Neuronal stem cell (in vitro differentiated cells): ENCODE results near the gene STAT5B.
A peak's percentile ranks its signal among the peaks of the same experiment; 100 is the strongest.
"Not testable (repeated sequence)": the region's sequence is repeated elsewhere in the genome, so short reads cannot be mapped to it uniquely, and the experiment has no call there.

Experiments used
- DNase-seq: peaks from one replicate; pipeline ENCODE4 v3.0.0-alpha.2; 2013; ENCODE audit warnings: low spot score
- H2AFZ ChIP-seq: one replicate; pipeline ENCODE4 v1.6.1; 2013; ENCODE audit warnings: mild to moderate bottlenecking, low read length, inconsistent platforms
- H2AK5ac ChIP-seq: 2 replicates; pipeline ENCODE4 v1.6.1; 2013; ENCODE audit warnings: low read depth, mild to moderate bottlenecking, inconsistent platforms, low read length, moderate library complexity, mixed read lengths
- H2BK120ac ChIP-seq: 2 replicates; pipeline ENCODE4 v1.6.1; 2013; ENCODE audit warnings: low read depth, mild to moderate bottlenecking, inconsistent platforms, low read length, moderate library complexity, mixed read lengths
- H2BK12ac ChIP-seq: one replicate; pipeline ENCODE4 v1.6.1; 2013; ENCODE audit warnings: low read length, inconsistent platforms
- H2BK15ac ChIP-seq: 2 replicates; pipeline ENCODE4 v1.6.1; 2013; ENCODE audit warnings: mild to moderate bottlenecking, low read length, inconsistent platforms, mixed read lengths
- H2BK5ac ChIP-seq: one replicate; pipeline ENCODE4 v1.6.1; 2013; ENCODE audit warnings: inconsistent platforms, mild to moderate bottlenecking, low read length, moderate library complexity
- H3K14ac ChIP-seq: one replicate; pipeline ENCODE4 v1.6.1; 2013; ENCODE audit warnings: low read length, inconsistent platforms
- H3K18ac ChIP-seq: 2 replicates; pipeline ENCODE4 v1.6.1; 2013; ENCODE audit warnings: low read length, inconsistent platforms
- H3K23ac ChIP-seq: 2 replicates; pipeline ENCODE4 v1.6.1; 2013; ENCODE audit warnings: low read depth, mild to moderate bottlenecking, mixed read lengths, low read length, inconsistent platforms; ENCODE audit not compliant: poor library complexity
- H3K27ac ChIP-seq: replicated peaks from 3 replicates; pipeline ENCODE4 v1.5.1; 2013; ENCODE audit warnings: low read length, inconsistent platforms
- H3K27me3 ChIP-seq, 3 experiments: 2 replicates each; pipeline ENCODE4 v1.6.1; 2013; ENCODE audit warnings: low read length in 3 of 3, mild to moderate bottlenecking in 2 of 3, inconsistent platforms in 1 of 3, low read depth in 1 of 3, mixed read lengths in 1 of 3, moderate library complexity in 1 of 3; ENCODE audit not compliant: control insufficient read depth in 3 of 3, insufficient read depth in 3 of 3
- H3K36me3 ChIP-seq, 2 donors: replicated peaks in 1 of 2; 2 replicates each; pipeline ENCODE4 v1.6.1; 2013; ENCODE audit warnings: low read length in 2 of 2; ENCODE audit not compliant: control insufficient read depth in 2 of 2, insufficient read depth in 2 of 2
- H3K4ac ChIP-seq: 2 replicates; pipeline ENCODE4 v1.6.1; 2013; ENCODE audit warnings: inconsistent platforms, mild to moderate bottlenecking, low read length, moderate library complexity
- H3K4me1 ChIP-seq, 2 donors: 1 replicate in 1 of 2; 2 replicates in 1 of 2; pipeline ENCODE4 v1.6.1; 2013; ENCODE audit warnings: low read length in 2 of 2, low read depth in 1 of 2; ENCODE audit not compliant: control insufficient read depth in 2 of 2, insufficient read depth in 1 of 2
- H3K4me2 ChIP-seq: one replicate; pipeline ENCODE4 v1.6.1; 2013; ENCODE audit warnings: mild to moderate bottlenecking, low read length, inconsistent platforms; ENCODE audit not compliant: insufficient read depth, poor library complexity, severe bottlenecking
- H3K4me3 ChIP-seq, 2 donors: 2 replicates each; pipeline ENCODE4 v1.5.1; 2013; ENCODE audit warnings: low read length in 2 of 2, mild to moderate bottlenecking in 2 of 2, inconsistent platforms in 1 of 2, moderate library complexity in 1 of 2
- H3K79me1 ChIP-seq: one replicate; pipeline ENCODE4 v1.6.1; 2013; ENCODE audit warnings: low read depth, mild to moderate bottlenecking, inconsistent platforms, low read length, moderate library complexity
- H3K9ac ChIP-seq: one replicate; pipeline ENCODE4 v1.6.1; 2013; ENCODE audit warnings: mild to moderate bottlenecking, low read depth, low read length, inconsistent platforms; ENCODE audit not compliant: poor library complexity
- H3K9me3 ChIP-seq, 2 donors: replicated peaks in 1 of 2; 2 replicates each; pipeline versions ENCODE3 to v1.6.1; 2013; ENCODE audit warnings: low read length in 2 of 2, mild to moderate bottlenecking in 2 of 2, inconsistent platforms in 1 of 2, low read depth in 1 of 2, mixed read lengths in 1 of 2, moderate library complexity in 1 of 2; ENCODE audit not compliant: control insufficient read depth in 2 of 2, insufficient read depth in 1 of 2
- H4K8ac ChIP-seq: one replicate; pipeline ENCODE4 v1.6.1; 2013; ENCODE audit warnings: low read depth, mild to moderate bottlenecking, inconsistent platforms, low read length, moderate library complexity
- H4K91ac ChIP-seq: one replicate; pipeline ENCODE4 v1.6.1; 2013; ENCODE audit warnings: low read length, low read depth, mild to moderate bottlenecking, inconsistent platforms; ENCODE audit not compliant: poor library complexity
- WGBS, 2 donors: extraction: QIAGEN DNeasy Blood & Tissue Kit; methylation state at CpG; one replicate each; pipeline ENCODE4 v1.1.7; 2013; ENCODE audit warnings: missing lambda C conversion rate in 2 of 2, mixed read lengths in 1 of 2; ENCODE audit not compliant: insufficient read length in 2 of 2, insufficient replicate concordance in 1 of 2; ENCODE audit errors: extremely low coverage in 2 of 2; 5-methylcytosine and 5-hydroxymethylcytosine counted together

Gene STAT5B

GRCh38 chr17:42306385-42306667 lies 30.1 kb upstream of the STAT5B start:
- H3K14ac ChIP-seq, result no peak overlapping the region
- H3K4me1 ChIP-seq, result peaks cover 8% of the 10 kb centered on the region in 2 donors
- H3K4ac ChIP-seq, result no peak overlapping the region
- no peak overlapping the region for H2AFZ ChIP-seq
- no peak overlapping the region for H2BK12ac ChIP-seq
- no peak overlapping the region for H3K23ac ChIP-seq
- WGBS, 2 donors, result no CpG with 5 or more reads among the region's 5 CpGs
- H3K27me3 ChIP-seq, result no peaks in the 10 kb centered on the region
- no peak for DNase-seq
- H3K36me3 ChIP-seq, result peaks cover 0 to 13% of the 10 kb centered on the region in 2 donors
- H4K8ac ChIP-seq, result no peak overlapping the region
- no peak overlapping the region for H2BK5ac ChIP-seq
- no peaks in the 10 kb centered on the region for H3K9me3 ChIP-seq
- H2AK5ac ChIP-seq, result no peak overlapping the region
- H2BK15ac ChIP-seq, result no peak overlapping the region
- H3K4me2 ChIP-seq, result no peak overlapping the region
- no peak overlapping the region for H3K27ac ChIP-seq
- no peak overlapping the region for H3K18ac ChIP-seq
- no peak overlapping the region for H3K9ac ChIP-seq
- no peak overlapping the region for H3K4me3 ChIP-seq
- no peak overlapping the region for H4K91ac ChIP-seq
- H3K79me1 ChIP-seq, result no peaks in the 10 kb centered on the region
- no peak overlapping the region for H2BK120ac ChIP-seq

DNA sequence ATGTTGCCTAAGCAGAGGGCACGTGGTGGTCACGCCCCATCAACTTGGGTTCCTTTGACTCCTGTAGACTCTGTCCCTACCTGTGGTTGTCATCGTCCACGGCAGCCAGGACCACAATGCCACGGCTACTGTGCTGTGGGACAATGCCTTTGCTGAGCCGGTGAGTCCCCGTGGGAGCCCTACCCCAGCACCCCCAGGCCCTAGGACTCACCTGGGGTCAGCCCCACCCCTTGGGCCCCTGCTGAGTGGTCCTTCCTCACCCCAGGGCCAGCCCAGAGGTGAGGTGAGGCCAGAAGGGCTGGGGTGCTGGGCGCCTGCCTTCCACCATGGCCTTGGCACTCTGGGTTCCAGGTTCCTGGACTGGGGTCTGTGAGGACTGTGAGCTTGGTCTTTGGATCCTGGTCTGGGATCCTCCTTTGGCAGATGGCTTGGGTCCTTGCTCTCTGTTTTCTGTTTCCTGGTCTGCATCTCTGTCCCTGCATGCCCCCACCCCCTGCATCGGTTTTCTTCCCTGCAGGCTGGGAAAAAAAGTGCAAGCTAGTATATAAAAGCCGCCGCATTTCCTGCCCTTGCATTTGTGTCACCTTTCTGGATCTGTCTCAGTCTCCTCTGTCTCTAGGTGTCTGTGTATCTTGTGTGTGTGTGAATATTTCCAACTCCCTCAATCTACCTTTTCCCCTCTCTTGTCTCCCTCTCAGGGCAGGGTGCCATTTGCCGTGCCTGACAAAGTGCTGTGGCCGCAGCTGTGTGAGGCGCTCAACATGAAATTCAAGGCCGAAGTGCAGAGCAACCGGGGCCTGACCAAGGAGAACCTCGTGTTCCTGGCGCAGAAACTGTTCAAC lies 29.6 kb upstream of the STAT5B start:
- DNase-seq, result no peak
- Histone ChIP-seq H3K18ac (peak overlapping the region; percentile 27), H2AFZ (no peak overlapping the region), H4K91ac (no peak overlapping the region), H3K23ac (no peak overlapping the region), H3K4me3 (no peak overlapping the region), H3K36me3 (peaks cover 0 to 7% of the 10 kb centered on the region in 2 donors), H3K9ac (no peak overlapping the region), H2BK15ac (no peak overlapping the region), H4K8ac (no peak overlapping the region), H2BK12ac (no peak overlapping the region), H3K4me2 (no peak overlapping the region), H3K27me3 (no peaks in the 10 kb centered on the region), H2BK120ac (no peak overlapping the region), H3K14ac (no peak overlapping the region), H2AK5ac (peak overlapping the region; percentile 88), H3K4me1 (peaks cover 3 to 4% of the 10 kb centered on the region in 2 donors), H3K4ac (peak overlapping the region; percentile 11), H3K27ac (no peak overlapping the region), H2BK5ac (no peak overlapping the region), H3K9me3 (no peaks in the 10 kb centered on the region), H3K79me1 (no peaks in the 10 kb centered on the region)
- no CpG with 5 or more reads among the region's 18 CpGs for WGBS, 2 donors

GRCh38 chr17:42305031-42305330 lies 28.8 kb upstream of the STAT5B start:
- H3K18ac ChIP-seq, H2BK12ac ChIP-seq: not testable (repeated sequence)
- no CpG with 5 or more reads among the region's 6 CpGs for WGBS, 2 donors

GRCh38 chr17:42304187-42305030 lies 28.2 kb upstream of the STAT5B start:
- no peak for DNase-seq
- Histone ChIP-seq H3K79me1 (no peaks in the 10 kb centered on the region), H3K4me3 (no peak overlapping the region), H3K14ac (peak overlapping the region; percentile 75), H3K4me2 (no peak overlapping the region), H2BK5ac (no peak overlapping the region), H2AFZ (no peak overlapping the region), H4K8ac (no peak overlapping the region), H3K4me1 (no peaks in the 10 kb centered on the region), H3K18ac (peak overlapping the region; percentile 13), H3K9ac (peak overlapping the region; percentile 30), H3K27ac (no peak overlapping the region), H3K36me3 (no peaks in the 10 kb centered on the region), H3K4ac (peak overlapping the region; percentile 76), H2BK120ac (no peak overlapping the region), H3K9me3 (no peaks in the 10 kb centered on the region), H2BK15ac (peak overlapping the region; percentile 9), H3K27me3 (no peaks in the 10 kb centered on the region), H4K91ac (no peak overlapping the region), H3K23ac (no peak overlapping the region), H2AK5ac (peak overlapping the region; percentile 60), H2BK12ac (peak overlapping the region; percentile 46)
- no CpG with 5 or more reads among the region's 16 CpGs for WGBS, 2 donors

More at GRCh38 chr17:42305031-42305330, 28.8 kb upstream of the STAT5B start:
- H3K9me3 ChIP-seq, H3K4me3 ChIP-seq, H3K4ac ChIP-seq, H3K4me1 ChIP-seq, H4K8ac ChIP-seq, H3K23ac ChIP-seq, H3K36me3 ChIP-seq, H3K27me3 ChIP-seq, H2AFZ ChIP-seq, H2BK120ac ChIP-seq, H4K91ac ChIP-seq, H2BK5ac ChIP-seq, DNase-seq, H2BK15ac ChIP-seq, H3K9ac ChIP-seq, H2AK5ac ChIP-seq, H3K79me1 ChIP-seq, H3K14ac ChIP-seq, H3K27ac ChIP-seq, H3K4me2 ChIP-seq: not testable (repeated sequence)
